HFF-Myc (cell line): ENCODE results near the gene PABPC3.

Experiments
- DNase-seq: peaks from one replicate; pipeline ENCODE4 v3.0.0-alpha.2; 2011; ENCODE audit warnings: low read depth; ENCODE audit errors: extremely low read depth
- H3K4me3 ChIP-seq: replicated peaks from 2 replicates; pipeline ENCODE4 v1.5.1; 2011; ENCODE audit warnings: low read depth, mild to moderate bottlenecking, control low read depth, low read length
- TF ChIP-seq, protein P1 (sequence below): IDR thresholded peaks from 2 replicates; pipeline ENCODE4 v1.5.1; 2012; ENCODE audit warnings: mild to moderate bottlenecking, low read depth, low read length, control low read depth; ENCODE audit errors: missing control alignments

PABPC3 gene

DNA sequence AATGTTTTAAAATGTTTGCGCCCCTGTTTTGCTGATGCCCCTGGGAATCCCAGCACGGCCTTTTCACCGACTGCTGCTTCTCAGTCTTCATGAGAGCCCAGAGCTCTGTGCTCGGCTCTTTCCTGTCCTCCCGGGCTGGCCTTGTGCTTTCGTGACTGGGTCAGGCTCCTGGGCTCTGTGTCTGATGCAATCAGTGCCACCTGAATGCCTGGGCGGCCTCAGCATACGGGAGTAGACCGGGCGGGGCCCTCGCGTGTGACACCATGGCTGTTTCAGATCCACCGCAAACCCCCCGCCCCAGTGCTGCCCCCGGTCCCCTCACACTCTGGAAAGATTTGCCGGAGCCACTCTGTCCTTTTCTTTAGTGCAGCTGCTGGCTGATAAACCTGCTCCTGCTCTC, 21.4 kb downstream of the PABPC3 start:
- no peak for DNase-seq
- no peak overlapping the region for H3K4me3 ChIP-seq
- TF ChIP-seq, protein P1, sequence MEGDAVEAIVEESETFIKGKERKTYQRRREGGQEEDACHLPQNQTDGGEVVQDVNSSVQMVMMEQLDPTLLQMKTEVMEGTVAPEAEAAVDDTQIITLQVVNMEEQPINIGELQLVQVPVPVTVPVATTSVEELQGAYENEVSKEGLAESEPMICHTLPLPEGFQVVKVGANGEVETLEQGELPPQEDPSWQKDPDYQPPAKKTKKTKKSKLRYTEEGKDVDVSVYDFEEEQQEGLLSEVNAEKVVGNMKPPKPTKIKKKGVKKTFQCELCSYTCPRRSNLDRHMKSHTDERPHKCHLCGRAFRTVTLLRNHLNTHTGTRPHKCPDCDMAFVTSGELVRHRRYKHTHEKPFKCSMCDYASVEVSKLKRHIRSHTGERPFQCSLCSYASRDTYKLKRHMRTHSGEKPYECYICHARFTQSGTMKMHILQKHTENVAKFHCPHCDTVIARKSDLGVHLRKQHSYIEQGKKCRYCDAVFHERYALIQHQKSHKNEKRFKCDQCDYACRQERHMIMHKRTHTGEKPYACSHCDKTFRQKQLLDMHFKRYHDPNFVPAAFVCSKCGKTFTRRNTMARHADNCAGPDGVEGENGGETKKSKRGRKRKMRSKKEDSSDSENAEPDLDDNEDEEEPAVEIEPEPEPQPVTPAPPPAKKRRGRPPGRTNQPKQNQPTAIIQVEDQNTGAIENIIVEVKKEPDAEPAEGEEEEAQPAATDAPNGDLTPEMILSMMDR: no peak

DNA sequence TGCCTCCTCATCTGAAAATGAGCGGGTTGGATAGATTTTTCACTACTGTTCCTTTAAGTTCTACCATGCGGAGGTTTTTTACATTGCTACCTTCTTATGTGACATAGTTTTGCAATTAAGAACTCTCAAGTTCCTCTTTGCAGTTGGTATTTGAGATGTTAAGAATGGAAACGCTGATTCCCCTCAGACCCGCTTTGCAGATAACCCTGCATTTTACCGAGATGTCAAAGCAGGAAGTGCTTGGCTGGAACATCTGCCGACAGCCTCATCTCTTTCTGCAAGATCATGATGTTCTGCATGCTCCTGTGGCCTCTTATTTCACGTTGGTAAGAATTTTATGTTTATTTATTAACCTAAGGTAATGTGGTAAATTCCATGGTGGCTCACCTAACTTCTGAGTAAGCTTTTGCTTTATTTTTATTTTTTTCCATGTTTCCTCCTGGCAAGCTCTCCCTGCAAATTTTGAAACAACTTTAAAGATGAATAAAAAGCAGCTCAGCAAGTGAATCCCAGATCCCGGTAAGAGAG, 22.5 kb downstream of the PABPC3 start:
- no peak for DNase-seq
- TF ChIP-seq, protein P1: no peak
- no peak overlapping the region for H3K4me3 ChIP-seq

DNA sequence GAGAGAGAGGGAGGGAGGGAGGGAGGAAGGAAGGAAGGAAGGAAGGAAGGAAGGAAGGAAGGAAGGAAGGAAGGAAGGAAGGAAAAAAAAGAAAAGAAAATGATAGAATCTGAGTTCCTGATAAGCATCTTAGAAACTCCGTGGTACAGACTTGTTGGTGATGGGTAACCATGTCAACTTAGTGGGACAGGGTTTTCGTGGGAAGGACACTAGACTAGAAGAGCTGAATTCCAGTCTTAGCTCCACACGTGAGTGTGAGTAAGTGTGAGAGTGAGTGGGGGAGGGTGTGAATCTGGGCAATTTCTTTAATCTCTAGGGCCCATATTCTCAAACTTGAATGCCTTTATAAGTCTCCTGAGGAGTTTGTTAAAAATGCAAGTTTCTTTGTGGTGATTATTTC, 35.0 kb downstream of the PABPC3 start:
- H3K4me3 ChIP-seq: no peak overlapping the region
- DNase-seq: no peak
- TF ChIP-seq, protein P1: no peak

DNA sequence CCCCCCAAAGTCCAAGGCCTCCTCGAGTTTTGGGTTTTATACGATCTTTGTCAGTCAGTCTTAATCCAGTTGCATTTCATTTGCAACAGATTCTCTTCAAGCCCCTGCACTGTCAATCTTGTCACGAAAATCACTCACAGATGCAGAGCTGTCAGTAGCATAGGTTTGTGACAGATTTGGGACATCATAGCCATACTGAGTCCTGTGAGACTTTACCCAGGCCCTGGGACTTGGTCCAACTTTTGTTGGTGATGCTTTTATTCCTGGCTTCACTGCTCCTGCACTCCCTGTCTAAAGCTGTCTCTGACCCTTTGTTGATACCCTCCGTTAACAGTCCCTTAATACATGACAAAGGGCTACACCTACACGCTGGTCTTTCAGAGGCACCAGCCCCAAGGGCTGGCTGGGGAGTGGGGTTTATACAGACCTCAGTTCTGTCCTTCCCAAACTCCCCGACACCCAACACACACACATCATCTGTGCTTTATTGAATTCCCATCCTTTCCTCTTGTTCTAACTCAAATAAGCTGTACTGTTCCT, 36.0 kb downstream of the PABPC3 start:
- H3K4me3 ChIP-seq: no peak overlapping the region
- no peak for DNase-seq
- TF ChIP-seq, protein P1: no peak

DNA sequence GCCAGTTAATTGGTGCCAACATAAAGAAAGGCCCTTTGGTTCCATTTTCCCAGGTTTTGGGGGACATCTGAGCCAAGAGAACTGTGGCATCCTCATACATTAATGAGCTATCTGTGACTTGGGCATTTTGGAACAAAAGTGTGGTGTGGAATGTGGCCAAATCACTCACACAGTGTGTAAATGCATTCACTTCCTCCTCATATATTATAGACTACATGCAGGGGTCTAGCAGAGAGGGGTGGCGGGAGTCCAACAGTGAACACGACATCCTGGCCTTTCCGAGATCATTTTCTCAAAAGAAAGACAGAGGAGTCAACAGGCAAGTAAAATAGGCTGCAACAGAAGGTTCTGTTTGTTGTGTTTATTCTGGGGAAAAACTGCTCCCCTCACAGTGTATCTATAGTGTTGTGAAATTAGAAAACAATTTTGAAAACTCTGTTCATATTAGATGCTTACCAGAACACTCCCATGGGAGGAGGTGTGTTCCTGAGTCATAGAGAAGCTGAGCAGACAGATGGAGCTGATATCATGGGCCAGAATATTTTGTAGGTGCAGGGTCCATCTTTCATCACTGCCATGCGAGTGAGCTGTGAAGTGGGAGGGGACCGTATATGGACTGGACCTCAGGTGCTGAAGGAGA, 36.9 kb downstream of the PABPC3 start:
- no peak overlapping the region for H3K4me3 ChIP-seq
- TF ChIP-seq, protein P1: no peak
- no peak for DNase-seq

DNA sequence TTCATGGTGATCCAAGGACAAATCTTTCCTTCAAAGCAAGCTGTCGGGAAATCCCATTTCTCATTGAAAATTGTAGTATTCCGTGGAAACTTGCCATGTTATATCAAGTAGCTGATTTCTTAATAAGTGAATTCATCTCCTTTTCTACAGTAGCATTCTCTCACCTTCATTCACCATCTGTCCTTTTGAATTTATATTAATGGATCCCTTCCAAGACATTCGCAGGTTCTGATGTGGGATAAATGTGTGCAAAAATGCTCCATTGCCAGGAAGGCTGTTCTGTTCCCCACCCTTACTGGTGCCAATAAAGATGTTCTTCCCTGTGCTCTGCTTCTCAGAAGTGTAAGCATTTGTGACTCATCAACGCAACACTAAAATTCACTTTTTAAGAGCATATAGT, 40.0 kb downstream of the PABPC3 start:
- TF ChIP-seq, protein P1: no peak
- DNase-seq: no peak
- no peak overlapping the region for H3K4me3 ChIP-seq
